ENCODE data around the gene FAT3.

The FAT3 gene

DNA sequence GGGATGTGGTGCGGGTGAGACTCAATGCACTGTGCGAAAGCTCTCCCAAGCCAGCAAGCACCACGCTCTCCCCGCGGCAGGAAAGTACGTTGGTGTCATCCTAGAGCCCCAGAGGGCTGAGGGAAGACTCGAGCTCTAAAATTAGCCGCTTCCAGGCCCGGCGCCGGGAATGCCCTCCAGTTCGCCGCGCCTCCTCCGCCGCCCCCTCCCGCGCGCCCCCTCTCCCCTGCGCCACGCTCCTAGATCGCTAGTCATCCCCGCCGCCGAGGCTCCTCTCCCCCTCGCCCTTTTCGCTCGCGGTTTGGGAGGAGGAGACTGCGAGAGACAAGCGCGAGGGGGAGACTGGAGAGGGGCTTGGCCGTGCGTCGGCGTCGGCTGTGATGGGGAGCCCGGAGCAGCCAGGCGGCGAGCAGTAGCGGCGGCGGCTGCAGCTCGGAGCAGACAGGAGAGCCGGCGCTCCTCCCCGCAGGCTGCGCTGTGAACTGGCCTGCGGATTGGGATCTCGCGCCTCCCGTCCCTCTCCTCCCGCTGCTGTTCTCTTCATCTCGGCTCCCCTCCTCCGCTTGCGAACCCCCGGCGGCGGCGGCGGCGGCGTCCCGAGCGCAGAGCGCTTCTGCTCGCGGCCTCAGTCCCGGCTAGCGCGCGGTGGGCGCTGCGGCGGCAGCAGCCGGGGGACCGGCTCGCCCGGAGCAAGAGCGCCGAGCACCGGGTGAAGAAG lies at the start of gene FAT3:
Gene FAT3 (plus strand): TSS at position 412 of the 718 bp plus-strand sequence. CDS start 127,295 bp downstream, outside the sequence.
- DNase-seq (ENCODE audit: low read depth): no peak

DNA sequence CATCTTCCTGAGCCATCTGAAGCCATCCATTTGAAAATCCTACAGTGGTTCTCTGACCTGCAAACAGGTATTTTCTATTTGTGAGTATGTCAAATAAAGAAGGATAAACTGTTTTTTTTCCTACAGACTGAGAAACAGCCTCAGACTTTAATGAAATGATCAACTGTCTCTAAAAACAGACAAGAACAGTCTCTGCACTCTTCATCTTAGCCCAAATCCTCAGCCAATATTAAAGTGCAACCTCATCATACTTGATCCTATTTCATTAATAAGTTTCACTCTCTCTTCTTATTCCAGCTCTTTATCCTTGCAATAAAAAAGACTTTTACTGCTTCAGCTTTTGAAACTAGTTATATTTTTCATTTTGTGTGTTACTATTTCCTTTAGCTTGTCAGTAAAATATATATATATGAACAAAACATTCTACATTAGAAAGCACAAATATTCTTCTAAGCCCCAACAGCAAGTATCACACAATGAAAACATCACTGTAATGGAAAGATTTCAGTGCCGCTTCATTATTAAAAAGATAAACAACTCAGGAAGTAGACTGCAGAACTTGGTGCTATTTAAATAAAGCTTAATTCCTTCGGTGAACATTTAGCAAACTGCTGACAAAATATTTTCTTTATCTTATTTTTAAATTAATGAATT lies 45.5 kb upstream of the FAT3 start:
- no peak for DNase-seq (ENCODE audit: low read depth)

DNA sequence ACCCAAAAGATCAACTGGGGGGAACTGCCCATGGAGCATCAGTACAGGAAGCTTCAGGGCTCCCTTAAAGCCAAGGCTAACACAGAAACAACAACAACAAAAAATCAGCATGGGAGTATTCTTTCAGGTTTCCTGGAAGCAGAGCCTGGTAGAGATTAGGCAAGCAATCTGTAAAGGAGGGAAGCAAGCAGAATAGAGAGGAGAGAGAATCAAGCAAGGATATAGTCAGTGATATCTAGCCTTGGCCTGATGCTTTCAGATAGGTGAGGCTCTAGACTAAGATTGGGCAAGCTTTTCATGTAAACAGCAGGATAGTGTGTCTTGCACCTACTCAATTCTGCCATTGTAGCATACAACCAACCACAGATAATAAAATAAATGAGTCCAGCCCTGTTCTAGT lies 44.4 kb upstream of the FAT3 start:
- DNase-seq (ENCODE audit: low read depth): no peak

DNA sequence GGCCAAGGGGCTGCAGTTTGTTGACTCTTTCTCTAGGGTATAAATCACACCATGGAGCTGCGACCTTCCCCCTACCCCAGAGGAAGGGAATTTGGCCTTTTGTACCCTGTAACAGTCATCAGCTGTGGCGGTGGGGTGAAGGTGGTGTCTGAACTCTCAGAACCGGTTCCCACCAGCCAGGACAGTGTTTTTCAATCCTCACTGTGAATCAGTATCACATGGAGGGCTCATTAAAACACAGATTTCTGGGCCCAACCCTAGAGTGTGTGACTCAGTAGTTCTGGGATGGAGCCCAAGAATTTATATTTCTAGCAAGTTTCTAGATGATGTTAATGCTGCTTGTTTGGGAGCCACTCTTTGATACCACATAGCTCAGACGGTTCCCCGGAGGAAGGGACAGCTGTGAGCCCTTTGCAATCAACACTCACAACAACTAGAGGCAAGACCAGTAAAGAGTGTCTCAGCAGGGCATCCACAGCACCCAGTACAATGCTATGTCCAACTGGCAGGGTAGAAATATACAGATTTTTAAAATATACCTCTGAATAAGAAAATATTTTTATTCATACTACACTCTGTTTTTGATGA lies 43.9 kb upstream of the FAT3 start:
- DNase-seq (ENCODE audit: low read depth): no peak

DNA sequence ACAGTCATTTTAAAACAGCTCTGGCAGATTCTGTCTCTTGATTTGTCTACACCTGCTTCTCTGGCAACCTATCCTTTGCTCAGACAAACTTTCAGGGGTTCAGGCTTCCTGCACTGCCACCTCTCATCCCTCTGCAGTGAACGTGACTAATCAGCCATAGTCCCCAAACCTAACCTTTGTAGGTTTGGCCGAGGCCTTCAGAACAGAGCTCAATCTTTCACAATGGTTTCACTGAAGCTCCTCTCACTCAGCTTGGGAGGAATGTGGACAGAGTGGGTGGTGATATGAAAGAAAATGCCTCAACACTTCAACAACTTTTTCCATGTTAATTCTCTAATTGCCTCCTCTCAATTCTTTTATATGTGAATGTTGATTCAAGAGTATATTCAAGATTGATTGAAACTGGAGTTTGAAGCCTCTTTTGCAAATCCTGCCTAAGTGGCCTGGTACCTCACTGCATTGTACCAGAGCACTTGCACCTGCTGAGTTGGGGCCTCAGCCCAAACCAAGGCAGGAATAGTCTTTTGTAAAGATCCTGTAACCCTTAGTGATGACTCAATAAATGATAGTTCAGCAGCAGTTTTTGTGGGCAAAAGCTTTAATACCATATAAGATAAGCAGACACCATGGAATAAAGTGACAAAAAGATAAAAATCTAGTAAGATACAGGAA lies 33.9 kb upstream of the FAT3 start:
- DNase-seq (ENCODE audit: low read depth): no peak

DNA sequence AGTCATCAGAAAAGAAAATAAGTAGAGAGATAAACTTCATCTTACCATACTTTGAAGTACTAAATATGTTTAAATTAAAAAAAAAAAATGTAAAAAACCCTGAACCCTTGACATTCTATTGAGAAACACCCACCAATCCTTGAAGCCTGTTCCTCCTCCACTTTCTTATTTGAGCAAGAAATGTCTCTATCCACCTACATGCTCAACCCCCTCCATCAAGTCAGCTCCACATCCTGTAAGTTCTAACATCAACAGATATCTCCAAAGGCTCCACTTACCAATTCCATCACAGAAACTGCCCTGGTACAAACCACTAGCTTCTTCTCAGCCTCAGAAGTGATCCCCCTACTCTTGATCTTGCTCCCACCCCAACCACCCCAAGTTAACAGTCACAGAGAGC lies 32.5 kb upstream of the FAT3 start:
- DNase-seq (ENCODE audit: low read depth): no peak

DNA sequence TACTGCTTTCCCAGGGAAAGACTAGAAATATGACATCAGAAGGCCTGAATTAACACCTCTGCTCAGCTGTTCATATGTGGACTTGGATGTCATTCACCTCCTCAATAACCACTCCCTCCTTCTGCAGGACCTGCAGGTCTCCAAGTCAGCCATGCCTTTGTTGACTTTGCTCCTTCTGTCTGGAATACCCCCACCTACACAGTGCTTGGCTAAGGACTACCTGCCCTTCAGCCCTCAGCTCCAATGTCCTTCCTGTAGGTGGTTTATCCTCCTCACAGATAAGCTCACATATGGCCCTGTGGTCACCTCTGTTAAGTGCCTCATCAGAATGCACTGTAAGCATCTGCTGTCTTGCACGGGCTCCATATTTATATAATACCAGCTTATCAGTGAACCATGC lies 26.4 kb upstream of the FAT3 start:
- no peak for DNase-seq (ENCODE audit: low read depth)

DNA sequence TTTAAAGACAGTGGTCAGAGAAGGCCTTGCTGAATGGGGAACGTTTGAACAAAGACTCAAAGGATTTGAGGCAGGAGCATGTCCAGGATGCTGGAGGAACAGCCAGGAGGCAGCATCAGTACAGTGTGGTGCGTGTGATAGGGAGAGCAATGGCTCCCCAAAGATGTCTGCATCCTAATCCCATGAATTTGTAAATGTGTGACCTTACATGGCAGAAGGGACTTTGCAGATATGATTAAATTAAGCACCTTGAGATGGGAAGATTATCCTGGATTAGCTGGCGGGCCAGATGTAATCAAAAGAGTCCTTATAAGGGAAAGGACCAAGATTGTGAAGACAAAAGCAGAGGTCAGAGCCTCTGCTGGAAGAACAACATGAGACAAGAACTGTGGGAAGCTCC lies 24.6 kb upstream of the FAT3 start:
- DNase-seq (ENCODE audit: low read depth): no peak

DNA sequence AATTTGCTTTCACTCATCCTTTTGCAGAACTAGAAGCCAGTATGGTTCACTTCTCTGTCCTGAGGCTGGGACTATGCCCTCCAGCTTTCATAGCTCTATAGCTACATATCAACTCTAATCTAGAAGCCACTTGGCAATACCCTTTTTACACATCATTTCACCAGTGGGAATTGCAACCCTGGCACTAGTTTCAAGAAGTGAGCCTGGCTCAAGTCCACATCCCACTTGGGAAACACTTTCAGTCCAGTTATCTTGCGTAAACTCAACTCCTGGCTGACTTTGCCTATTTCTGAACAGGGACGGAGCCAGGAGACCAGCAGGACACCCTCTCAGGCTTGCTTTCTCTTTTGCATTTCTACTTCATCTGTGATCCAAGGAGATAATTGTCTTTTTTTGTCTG lies 19.9 kb upstream of the FAT3 start:
- no peak for DNase-seq (ENCODE audit: low read depth)

DNA sequence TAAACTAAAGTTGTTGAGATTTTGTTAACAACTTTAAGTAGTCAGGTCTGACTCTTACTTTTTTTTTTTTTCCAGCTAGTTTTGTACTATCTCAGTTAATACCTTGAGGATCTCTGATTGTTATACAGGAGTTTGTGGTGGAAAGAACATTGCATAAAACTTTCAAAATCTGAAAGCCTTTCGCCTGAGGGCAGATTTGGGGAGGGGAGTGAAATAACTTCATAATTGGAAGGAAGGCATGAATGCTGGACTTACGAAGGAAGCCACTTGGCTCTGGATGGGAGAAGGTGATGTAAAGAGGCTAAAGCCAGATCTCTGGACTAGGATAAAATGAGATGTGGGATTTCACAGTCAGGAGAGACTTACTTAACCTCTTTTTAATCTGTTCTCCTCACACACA lies 18.2 kb upstream of the FAT3 start:
- no peak for DNase-seq (ENCODE audit: low read depth)

DNA sequence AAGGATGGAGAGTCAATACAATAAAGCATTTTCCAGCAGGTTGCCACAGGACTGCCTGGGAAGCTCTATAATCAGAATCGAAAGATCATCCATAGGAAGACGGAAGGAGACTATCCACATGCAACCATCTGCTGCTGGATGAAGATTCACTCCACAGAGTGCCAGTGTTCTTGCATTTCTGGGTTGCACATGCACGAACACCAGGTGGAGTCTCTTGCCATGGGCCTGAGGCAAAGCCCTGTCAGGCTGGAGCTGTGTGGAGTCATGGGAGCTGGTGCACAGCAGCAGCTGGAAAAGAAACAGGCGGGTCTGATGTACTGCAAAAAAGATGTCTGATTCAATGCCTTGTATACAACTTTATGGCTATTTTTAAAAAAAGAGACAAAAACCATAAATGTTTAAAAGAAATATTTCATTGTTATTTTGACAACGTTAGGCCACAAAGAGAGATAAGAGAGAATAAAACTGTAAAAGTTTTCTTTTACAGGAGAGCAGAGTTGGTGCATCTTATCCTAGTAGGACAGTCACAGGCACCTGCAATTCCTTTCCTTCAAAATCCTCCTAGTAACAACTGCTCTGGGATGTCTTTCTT lies 12.9 kb upstream of the FAT3 start:
- DNase-seq (ENCODE audit: low read depth): no peak

DNA sequence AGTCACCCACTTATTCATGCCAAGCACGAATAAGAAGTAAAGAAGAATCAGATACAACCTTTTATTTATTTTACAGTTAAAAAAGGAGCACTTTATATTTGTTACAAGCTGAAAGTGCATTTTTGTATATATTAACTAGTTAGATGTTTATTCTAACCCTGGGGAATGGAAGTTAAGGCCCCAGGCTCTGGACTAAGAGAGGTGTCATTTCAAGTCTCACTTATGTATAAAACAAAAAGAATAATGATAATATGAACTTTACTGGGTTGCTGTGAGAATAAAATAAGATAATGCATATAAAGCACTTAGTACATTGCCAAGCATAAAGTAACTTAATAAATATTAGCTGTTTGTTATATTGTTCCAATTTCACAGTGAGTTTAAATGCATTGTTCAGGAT lies 12.1 kb upstream of the FAT3 start:
- DNase-seq (ENCODE audit: low read depth): no peak

DNA sequence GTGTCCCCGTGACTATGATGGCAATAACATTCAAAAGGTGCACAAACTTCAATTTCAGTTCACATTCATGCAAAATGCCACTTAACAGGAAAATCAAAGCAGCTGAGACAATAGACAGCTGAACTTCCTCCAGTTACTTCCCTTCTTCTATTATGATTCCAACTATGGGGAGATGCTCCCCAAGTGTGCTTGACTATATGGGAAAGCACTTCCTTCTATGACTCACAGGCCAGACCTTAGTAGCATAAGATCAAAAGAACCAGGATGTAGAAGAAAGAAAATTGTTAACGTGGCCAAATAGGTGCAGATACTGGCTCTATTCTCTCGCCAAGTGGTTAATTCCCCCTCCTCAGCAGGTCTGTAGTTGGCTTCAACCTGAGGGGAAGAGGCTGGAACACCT lies 7.8 kb upstream of the FAT3 start:
- DNase-seq (ENCODE audit: low read depth): no peak

DNA sequence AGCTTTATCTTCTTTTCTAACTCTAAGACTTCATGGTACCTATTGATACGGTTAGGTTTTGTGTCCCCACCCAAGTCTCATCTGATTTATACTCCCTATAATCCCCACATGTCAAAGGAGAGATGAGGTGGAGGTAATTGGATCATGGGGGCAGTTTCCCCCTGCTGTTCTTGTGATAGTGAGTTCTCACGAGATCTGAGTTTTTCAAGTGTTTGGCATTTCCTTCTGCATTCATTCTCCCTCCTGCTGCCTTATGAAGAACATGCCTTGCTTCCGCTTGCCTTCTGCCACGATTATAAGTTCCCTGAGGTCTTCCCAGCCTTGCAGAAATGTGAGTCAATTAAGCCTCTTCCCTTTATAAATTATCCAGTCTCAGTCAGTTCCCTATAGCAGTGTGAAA lies 5.1 kb upstream of the FAT3 start:
- no peak for DNase-seq (ENCODE audit: low read depth)

DNA sequence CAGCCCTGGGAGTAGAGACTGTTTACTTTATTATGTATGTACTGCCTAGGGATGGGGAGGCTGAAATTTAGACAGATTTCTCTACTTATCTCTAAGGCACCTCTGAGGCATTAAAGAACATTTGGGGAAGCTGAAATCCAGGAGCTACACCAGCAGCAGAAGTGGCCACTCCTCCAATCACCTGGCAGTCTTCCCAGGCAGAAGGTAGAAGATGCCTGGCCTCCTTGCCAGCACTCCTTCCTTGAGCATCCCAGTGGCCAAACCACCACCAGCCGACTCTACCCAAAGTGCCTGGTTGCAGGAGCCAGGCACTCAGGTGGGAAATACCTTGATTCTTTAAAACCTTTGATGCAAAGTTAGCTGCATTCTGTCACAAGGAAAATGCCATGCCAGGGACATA lies 1.9 kb upstream of the FAT3 start:
- DNase-seq (ENCODE audit: low read depth): no peak

DNA sequence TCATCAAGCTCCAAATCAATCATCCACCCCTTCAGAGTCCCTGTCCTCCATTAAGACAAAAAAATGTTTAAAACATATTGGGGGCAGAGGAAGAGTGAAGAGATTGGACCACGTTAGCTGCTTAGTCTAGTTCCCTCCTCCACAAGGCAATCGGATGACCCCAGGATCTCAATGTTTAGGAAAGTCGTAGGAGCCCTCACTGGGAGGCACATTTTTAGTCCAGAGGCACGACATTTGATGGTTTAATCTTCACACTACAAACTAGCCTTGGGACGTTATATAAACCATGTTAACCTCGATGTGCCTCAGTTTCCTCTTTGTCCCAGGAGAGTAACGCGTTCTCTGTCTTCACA lies 588 bp upstream of the FAT3 start:
- no peak for DNase-seq (ENCODE audit: low read depth)

DNA sequence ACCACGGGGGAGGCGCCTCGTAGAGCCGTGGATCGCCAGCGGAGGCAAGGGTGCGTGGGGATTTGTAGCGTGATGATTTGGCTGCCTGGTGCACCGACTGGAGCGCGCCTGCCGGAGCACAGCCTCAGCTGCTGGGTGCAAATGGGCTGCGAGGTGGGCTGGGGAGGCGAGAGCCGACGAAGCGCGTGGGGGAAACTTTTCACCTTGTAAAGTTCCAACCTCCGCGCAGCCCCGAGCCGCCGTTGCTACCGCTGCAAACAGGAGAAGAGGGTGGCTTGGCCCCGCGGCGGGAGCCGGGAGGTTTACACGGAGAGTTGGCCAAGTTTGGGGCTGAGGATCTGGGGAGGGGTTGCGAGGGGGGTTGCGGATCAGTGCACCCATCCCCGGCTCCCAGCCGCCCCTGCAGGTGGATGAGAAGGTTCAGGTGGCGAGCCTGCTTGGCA lies 528 bp downstream of the FAT3 start:
- DNase-seq (ENCODE audit: low read depth): no peak

DNA sequence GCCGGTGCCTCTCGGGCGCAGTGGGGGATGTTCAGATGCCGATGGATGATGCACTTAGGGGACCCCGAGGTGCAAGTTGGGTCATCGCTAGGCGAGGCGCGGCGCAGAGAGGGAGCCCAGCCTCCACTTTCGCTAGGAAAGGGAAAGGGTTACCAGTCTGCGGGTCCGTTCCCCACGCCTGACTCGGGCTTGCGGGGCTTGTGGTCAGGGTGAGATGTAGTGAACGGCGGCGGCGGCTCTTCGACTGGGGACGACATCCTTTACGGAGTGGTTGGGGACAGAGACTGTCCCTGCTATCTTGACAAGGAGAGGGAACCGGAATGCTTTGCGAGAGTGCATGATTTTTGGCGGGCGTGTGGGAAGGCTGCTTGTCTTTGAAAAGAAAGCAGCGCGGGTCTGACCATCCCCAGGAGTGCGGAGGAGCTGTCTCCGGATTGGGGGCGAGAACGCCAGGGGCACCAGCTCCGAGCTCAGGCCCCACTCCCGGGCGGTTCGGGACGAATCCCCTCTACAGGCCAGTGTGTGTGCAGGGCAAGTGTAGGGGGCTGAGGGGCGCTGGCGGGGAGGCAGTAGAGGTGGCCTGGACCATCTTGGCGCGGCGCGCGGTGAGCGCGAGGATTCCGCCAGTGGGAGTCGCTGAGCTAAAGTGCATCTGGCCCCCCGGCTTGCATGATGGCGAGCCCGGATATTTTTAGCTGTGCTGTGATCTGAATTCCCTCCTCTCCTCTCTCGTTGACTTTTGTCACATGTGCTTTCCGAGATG lies 1.1 kb downstream of the FAT3 start:
- DNase-seq (ENCODE audit: low read depth): no peak

DNA sequence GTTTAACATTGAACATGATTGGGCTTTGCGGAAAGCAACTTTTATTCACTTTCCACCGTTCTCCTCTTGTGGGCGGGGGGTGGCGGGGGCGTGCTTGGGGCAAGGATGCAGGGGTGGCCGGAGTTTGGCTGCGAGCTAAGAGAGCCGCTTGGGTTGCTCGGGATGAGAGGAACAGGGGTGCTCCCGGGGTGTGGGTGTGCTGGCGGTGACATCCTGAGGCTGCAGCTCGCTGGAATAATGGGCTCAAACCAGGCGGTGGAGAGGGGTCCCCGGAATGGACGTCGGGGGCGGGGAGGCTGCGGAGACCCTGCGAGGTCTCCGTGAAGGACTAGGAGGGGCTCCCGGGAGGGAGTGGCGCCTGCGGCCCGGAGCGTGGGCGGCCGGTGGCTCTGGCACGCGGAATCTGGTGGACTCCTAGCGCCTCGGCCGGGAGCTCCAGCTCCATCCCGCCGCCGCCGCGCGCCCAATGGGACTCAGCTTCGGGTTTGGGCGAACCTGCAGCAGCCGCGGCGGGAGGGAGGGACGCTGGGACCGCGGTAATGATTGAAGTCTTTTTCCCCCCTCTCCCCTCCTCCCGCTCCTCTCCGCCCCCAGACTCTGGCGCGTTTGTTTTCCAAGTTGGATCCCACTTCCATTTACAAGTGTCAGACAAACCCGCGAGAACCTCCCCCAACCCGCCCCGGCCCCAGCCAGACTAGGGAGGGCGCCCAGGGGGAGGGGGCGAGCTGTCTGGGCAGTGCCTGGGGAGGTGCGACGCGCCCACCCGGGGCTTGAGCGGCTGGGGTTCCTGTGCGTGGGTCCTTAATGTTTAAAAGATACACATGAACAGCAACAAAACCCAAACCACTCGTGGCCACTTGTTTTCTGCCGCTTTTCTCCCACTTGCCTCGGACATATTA lies 2.0 kb downstream of the FAT3 start:
- no peak for DNase-seq (ENCODE audit: low read depth)

DNA sequence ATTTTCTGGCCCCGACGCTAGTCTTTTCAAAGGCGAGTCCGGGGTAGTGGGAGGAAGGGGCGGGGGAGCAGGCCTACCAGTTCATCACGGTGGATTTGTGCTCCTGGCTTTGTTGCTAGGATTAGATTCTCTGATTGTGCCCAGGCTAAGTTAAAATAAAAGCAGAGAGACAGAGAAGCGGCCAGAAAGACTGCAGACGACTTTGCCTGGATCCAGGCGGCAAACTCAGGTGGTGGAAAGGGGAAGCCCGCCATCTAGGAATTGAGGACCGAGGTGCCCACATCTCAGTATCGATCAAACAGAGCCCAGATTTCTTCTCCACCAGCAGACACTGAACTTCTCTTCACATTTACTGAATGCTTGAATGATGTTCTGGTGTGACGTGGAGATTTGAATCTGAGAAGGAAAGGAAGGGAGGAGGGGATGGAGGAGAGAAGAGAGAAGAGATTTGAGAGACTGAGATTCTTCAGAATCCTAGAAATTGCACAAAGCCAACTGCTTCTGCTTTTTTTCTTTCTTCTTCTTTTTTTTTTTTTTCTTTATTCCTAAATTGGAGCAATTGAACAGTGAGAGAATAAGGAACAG lies 2.7 kb downstream of the FAT3 start:
- no peak for DNase-seq (ENCODE audit: low read depth)
